Glutamatergic neuron (in vitro differentiated cells): ENCODE results near the gene UCP3. TPM values are rescaled to one million over a fixed set of nuclear protein-coding genes. Genes with fewer than 3 reads are reported as not detected.

Experiments used
- DNase-seq: peaks from one replicate; pipeline ENCODE4 v3.0.0; 2022
- H3K27ac Mint-ChIP-seq: one replicate; pipeline ENCODE4 v1.8.0; 2020; ENCODE audit warnings: mild to moderate bottlenecking, mixed read lengths, inconsistent platforms; ENCODE audit not compliant: unreplicated experiment
- H3K27me3 Mint-ChIP-seq: one replicate; pipeline ENCODE4 v1.8.0; 2020; ENCODE audit warnings: mild to moderate bottlenecking, moderate library complexity, mixed read lengths, inconsistent platforms; ENCODE audit not compliant: unreplicated experiment
- H3K36me3 Mint-ChIP-seq: one replicate; pipeline ENCODE4 v1.8.0; 2020; ENCODE audit warnings: mild to moderate bottlenecking, mixed read lengths, inconsistent platforms; ENCODE audit not compliant: unreplicated experiment
- H3K4me1 Mint-ChIP-seq: one replicate; pipeline ENCODE4 v1.8.0; 2020; ENCODE audit warnings: mild to moderate bottlenecking, low read depth, mixed read lengths, inconsistent platforms; ENCODE audit not compliant: unreplicated experiment
- H3K4me3 Mint-ChIP-seq: one replicate; pipeline ENCODE4 v1.8.0; 2020; ENCODE audit warnings: mild to moderate bottlenecking, mixed read lengths, inconsistent platforms; ENCODE audit not compliant: unreplicated experiment
- H3K9me3 Mint-ChIP-seq: one replicate; pipeline ENCODE4 v1.8.0; 2020; ENCODE audit warnings: mild to moderate bottlenecking, moderate library complexity, mixed read lengths, inconsistent platforms; ENCODE audit not compliant: unreplicated experiment
- total RNA-seq: library from RNA; stranded (reverse); fragmentation: NEBNext Ultra II Directional; extraction: Animal tissue kit (Norgen Biotek cat#: 25700); gene quantifications from one replicate; pipeline ENCODE4 v1.2.1, GENCODE V29; 2021; ENCODE audit not compliant: unreplicated experiment
- TF ChIP-seq, protein P1 (sequence below): fragments of 200-600 bp; sonication (generic); IDR thresholded peaks from one replicate; pipeline ENCODE4 v1.5.0; 2021; ENCODE audit not compliant: partially characterized antibody, unreplicated experiment

The UCP3 gene
- total RNA-seq, 1 donor from 2014 or later, result 7.6 TPM

DNA sequence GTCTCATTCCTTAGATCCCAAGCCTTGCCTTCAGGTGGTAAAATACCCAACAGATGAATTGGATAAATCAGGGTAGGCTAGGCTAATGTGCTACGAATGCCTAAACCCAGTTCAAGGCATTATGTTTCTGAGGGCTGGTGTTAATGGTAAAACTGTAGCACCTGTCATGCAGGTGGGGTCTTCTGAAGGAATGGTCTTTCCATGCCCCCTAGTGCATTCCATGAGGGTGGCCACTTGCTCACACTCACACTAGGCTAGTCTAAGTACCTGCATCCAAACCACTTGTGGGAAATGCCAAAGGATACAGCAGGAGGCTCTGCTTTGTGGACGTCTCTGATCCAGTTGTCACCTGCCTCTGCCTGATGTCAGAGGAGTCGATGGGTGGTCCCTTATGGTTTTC lies 24.2 kb upstream of the UCP3 start:
- Mint-ChIP-seq H3K27ac (no peak overlapping the region), H3K36me3 (peaks cover 4% of the 10 kb centered on the region), H3K9me3 (peaks cover 4% of the 10 kb centered on the region), H3K27me3 (peaks cover 2% of the 10 kb centered on the region), H3K4me3 (no peak overlapping the region), H3K4me1 (no peaks in the 10 kb centered on the region)
- no peak for DNase-seq
- TF ChIP-seq, protein P1, sequence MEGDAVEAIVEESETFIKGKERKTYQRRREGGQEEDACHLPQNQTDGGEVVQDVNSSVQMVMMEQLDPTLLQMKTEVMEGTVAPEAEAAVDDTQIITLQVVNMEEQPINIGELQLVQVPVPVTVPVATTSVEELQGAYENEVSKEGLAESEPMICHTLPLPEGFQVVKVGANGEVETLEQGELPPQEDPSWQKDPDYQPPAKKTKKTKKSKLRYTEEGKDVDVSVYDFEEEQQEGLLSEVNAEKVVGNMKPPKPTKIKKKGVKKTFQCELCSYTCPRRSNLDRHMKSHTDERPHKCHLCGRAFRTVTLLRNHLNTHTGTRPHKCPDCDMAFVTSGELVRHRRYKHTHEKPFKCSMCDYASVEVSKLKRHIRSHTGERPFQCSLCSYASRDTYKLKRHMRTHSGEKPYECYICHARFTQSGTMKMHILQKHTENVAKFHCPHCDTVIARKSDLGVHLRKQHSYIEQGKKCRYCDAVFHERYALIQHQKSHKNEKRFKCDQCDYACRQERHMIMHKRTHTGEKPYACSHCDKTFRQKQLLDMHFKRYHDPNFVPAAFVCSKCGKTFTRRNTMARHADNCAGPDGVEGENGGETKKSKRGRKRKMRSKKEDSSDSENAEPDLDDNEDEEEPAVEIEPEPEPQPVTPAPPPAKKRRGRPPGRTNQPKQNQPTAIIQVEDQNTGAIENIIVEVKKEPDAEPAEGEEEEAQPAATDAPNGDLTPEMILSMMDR, result no peak

DNA sequence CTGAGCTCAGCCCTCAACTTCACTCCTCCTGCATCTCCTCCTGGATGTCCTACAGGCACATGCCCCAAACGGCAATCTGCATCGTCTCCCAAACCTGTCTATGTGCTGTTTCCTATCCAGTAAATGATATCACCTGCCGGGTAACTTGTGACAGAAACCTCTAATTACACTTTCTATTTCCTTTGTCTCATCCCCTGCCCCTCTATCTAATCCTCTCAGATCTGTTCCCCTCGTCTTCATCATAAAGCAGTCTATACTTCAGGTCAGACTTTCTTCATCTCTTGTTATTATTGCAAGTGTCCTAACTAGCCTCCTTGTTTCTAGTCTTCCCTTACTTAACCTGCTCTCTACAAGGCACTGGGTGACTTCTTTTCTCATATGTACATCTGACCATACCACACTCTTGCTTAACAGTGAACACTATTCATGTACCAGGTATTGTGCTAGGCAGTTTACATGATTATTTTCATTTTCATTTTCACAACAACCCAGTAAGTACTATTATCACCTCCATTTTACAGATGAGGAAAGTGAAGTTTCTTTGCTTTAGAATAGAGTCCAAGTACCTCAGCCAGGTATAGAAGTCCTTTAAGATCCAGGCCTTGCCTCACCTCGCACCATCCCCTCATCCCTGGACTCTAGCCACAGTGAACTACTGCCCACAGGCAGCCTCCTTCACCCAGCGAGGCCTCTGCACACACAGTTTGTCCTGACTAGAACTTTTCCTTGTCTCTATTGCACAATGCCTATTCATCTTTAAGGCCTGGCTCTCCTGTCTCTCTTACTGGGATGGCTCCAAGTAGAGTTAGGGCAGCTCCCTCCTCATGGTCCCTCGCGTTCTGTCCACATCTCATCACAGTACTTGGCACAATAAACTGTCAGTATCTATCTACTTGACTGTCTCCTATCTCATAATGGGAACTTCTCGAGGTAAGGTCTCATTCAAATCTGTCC lies 22.1 kb upstream of the UCP3 start:
- no peaks in the 10 kb centered on the region for H3K36me3 Mint-ChIP-seq
- peaks cover 4% of the 10 kb centered on the region for H3K9me3 Mint-ChIP-seq
- no peaks in the 10 kb centered on the region for H3K27me3 Mint-ChIP-seq
- TF ChIP-seq, protein P1, result no peak
- H3K4me3 Mint-ChIP-seq, result no peak overlapping the region
- no peak for DNase-seq
- no peaks in the 10 kb centered on the region for H3K4me1 Mint-ChIP-seq
- no peak overlapping the region for H3K27ac Mint-ChIP-seq

DNA sequence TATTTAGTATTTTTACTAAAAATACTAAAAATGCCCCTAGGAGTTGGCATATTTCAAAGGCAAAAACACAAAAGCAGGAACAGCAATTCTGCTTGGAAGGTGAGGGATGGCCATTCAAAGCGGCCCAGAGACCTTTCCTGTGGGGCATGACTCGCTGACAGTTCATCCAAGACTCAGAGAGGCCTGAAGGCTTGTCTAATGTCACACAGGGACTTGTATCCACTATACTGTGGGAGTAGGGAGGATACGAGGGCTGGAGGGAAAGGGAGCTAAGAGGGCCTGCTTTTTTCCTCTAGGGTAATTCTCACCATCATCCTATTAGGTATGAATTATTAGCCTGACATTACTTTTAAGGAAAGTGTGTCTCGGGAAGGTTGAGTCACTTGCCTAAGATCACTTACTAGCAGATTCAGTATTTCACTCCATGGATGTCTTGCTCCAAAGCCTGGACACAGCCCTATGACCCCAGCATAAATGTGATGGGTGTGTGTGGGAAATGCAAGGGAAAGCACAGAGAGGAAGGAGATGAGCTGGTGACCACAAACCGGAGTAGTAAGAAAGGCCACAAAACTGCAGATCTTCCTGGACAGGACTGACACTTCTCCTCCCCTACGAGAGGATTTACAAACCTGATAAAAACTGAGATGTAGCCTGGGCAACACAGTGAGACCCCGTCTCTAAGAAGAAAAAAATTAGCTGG lies 16.7 kb upstream of the UCP3 start:
- no peak for DNase-seq
- Mint-ChIP-seq H3K4me1 (no peaks in the 10 kb centered on the region), H3K27me3 (no peaks in the 10 kb centered on the region), H3K27ac (no peak overlapping the region), H3K36me3 (no peaks in the 10 kb centered on the region), H3K4me3 (no peak overlapping the region), H3K9me3 (no peaks in the 10 kb centered on the region)
- TF ChIP-seq, protein P1, result no peak

DNA sequence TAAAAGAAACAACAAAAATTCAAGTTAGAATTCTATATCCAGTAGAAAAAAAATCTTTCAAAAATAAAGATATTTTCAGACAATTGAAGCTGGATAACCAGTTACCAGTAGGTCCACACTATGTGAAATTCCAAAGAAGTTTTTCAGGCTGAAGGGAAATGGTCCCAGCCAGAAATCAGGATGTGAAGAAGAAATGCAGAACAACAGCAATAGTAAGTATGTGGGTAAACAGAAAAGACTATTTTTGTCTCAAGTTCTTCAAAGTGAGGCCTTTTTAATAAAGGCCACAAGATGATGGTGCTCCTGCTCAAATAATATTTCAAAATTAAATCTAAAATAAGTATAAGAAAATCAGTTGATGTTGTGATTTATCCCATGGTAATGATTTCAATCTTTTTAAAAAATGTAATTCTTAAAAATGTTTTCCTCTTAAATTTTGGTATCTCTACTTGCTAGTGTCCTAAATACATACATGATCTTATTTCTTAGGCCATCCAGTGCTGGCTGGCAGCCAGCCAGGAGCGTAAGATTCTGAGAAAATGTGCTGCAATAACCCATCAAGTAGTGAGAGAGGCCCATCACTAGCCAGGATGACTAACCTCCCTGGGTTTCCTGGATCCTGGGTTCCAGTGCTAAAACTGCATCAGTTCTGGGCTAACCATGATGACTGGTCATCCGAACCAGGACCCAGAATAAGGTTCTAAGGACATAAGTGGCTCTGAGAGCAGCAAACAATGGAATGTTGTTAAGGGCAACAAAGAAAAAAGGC lies 15.6 kb upstream of the UCP3 start:
- Mint-ChIP-seq H3K4me3 (no peak overlapping the region), H3K27ac (no peak overlapping the region), H3K36me3 (no peaks in the 10 kb centered on the region), H3K4me1 (no peaks in the 10 kb centered on the region), H3K9me3 (no peaks in the 10 kb centered on the region), H3K27me3 (no peaks in the 10 kb centered on the region)
- no peak for DNase-seq
- TF ChIP-seq, protein P1, result no peak
